Tibial artery (tissue), 4 donors: ENCODE results near the gene MFSD2A.
"Not testable (repeated sequence)": the region's sequence is repeated elsewhere in the genome, so short reads cannot be mapped to it uniquely, and the experiment has no call there.

Source experiments
- DNase-seq, 2 donors: peaks; one replicate each; pipeline ENCODE4 v3.0.0-alpha.2; 2019
- H3K27ac ChIP-seq, 2 donors: fragments of 200-600 bp; sonication (generic) in 1 of 2; 1 replicate in 1 of 2; 2 replicates in 1 of 2; pipeline ENCODE4 v1.5.1; 2018 to 2019; ENCODE audit warnings: mild to moderate bottlenecking in 1 of 2
- H3K27me3 ChIP-seq, 2 donors: fragments of 200-600 bp; sonication (generic) in 1 of 2; one replicate each; pipeline versions ENCODE4 v1.5.1 to v1.6.0; 2016 to 2019
- H3K36me3 ChIP-seq, 3 donors: fragments of 200-600 bp; sonication (generic) in 2 of 3; one replicate each; pipeline ENCODE4 v1.5.1; 2016 to 2019; ENCODE audit warnings: mild to moderate bottlenecking in 2 of 3
- H3K4me1 ChIP-seq, 4 donors: fragments of 200-600 bp; sonication (generic) in 2 of 4; 1 replicate in 3 of 4; 2 replicates in 1 of 4; pipeline ENCODE4 v1.5.1; 2016 to 2019
- H3K4me3 ChIP-seq, 2 donors: fragments of 200-600 bp; sonication (generic) in 1 of 2; 1 replicate in 1 of 2; 2 replicates in 1 of 2; pipeline ENCODE4 v1.5.1; 2018 to 2019; ENCODE audit warnings: mild to moderate bottlenecking in 2 of 2
- H3K9me3 ChIP-seq, 3 donors: fragments of 200-600 bp; sonication (generic) in 1 of 3; one replicate each; pipeline ENCODE4 v1.5.1; 2016 to 2019
- CTCF ChIP-seq, 2 experiments: fragments of 200-600 bp in 1 of 2; fragments of 450-650 bp in 1 of 2; IDR thresholded peaks; one replicate each; pipeline ENCODE4 v1.5.1; 2017 to 2019; ENCODE audit warnings: antibody characterized with exemption in 2 of 2, mild to moderate bottlenecking in 1 of 2, moderate library complexity in 1 of 2
- intact Hi-C: fragments of 100-400 bp; cut with DNase I; formaldehyde crosslinking; loops from one replicate; pipeline ENCODE4 v1.15.0; 2023; ENCODE audit warnings: low total_unique reads

Gene MFSD2A

GRCh38 chr1:39954870-39955546 is at the start of gene MFSD2A:
Gene MFSD2A, plus strand, starts transcription at chr1:39955145. Its CDS starts 148 bp downstream, at chr1:39955293.
- peaks cover 0 to 32% (median 20%) of the 10 kb centered on the region in 4 donors for H3K4me1 ChIP-seq
- no peaks in the 10 kb centered on the region for H3K36me3 ChIP-seq
- peak; percentile 90 to 95 for DNase-seq
- H3K9me3 ChIP-seq = no peaks in the 10 kb centered on the region
- H3K27me3 ChIP-seq = peaks cover 0 to 2% of the 10 kb centered on the region in 2 donors
- peak within 1 kb of the TSS; percentile 51 to 68 for H3K4me3 ChIP-seq
- peak within 1 kb of the TSS in 1 of 2 donors; percentile 48 for H3K27ac ChIP-seq
- intact Hi-C loops = no loop called here
- TF ChIP-seq CTCF (IDR thresholded peaks at IDR 0.05) = no peak

GRCh38 chr1:39905172-39905571 is 49.8 kb upstream of the MFSD2A start:
- intact Hi-C loops = no loop called here
- H3K27me3 ChIP-seq = peaks cover 5 to 38% of the 10 kb centered on the region in 2 donors
- H3K4me3 ChIP-seq = no peak overlapping the region
- no peak for TF ChIP-seq CTCF (IDR thresholded peaks at IDR 0.05)
- peaks cover 0 to 7% (median 0%) of the 10 kb centered on the region in 3 donors for H3K9me3 ChIP-seq
- no peaks in the 10 kb centered on the region for H3K36me3 ChIP-seq
- H3K27ac ChIP-seq = no peak overlapping the region
- DNase-seq = no peak
- H3K4me1 ChIP-seq = peaks cover 0 to 22% (median 19%) of the 10 kb centered on the region in 4 donors

DNA sequence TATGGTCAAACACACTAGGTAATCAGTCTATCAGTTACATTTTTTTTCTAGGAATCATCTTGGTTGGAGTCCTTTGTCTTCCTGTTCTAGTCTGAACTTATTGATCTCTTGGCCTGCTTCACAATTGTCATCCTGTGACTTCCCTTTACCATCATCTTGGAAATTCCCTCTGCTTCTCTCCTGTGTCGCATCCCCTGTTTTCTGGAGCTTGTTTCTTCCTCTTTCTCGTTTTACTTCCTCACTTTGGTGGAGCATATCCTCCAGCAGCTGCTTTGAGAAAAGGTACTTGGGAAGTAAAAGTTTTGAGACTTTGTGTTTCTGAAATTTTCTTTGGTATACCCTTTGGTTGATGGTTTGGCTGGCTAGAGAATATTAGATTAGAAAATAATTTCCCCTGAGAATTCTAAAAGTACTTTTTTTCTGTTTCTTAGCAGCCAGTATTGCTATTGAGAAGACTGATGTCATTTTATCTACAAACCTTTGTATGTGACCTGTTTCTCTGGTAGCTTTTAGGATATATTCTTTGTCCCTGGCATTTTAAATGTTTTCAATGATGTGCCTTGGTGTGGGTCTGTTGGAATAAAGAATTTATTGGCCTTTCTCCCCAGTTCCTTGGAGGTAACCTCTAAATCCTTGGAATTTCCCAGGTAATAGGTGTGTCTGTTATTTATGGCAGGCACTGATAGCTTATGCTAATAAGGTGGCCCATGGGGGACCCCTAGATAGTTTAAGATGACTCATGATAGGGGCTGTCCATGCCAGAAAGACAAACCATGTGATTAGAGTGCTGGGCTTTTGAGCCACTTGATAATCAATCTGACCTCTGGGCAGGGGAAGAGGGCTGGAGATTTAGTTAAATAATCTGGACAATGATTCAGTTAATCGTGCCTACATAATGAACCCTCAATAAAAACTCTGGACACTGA is 47.2 kb upstream of the MFSD2A start:
- intact Hi-C loops = no loop called here
- DNase-seq = no peak
- Histone ChIP-seq H3K9me3 (peaks cover 0 to 7% (median 0%) of the 10 kb centered on the region in 3 donors), H3K27me3 (peaks cover 0 to 32% of the 10 kb centered on the region in 2 donors), H3K4me1 (no peaks in the 10 kb centered on the region), H3K27ac (no peak overlapping the region), H3K36me3 (no peaks in the 10 kb centered on the region), H3K4me3 (no peak overlapping the region)
- no peak for TF ChIP-seq CTCF (IDR thresholded peaks at IDR 0.05)

DNA sequence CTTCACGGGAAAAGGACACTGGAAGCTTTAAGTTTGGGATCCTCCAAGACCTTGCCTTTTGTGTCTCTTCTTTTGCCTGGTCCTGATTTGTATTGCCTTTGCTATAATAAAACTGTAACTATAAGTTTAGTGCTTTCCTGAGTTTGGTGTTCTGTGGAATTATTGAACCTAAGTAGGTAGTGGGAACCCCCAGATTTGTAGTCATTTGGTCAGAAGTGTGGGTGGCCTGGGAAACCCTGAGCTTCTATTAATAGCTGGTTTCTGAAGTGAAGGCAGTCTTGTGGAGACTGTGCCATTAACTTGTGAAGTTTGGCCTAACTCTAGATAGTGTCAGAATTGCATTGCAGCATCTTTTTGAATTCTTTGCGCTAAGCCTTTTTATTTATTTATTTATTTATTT is 46.4 kb upstream of the MFSD2A start:
- no peak for TF ChIP-seq CTCF (IDR thresholded peaks at IDR 0.05)
- no peak overlapping the region for H3K4me3 ChIP-seq
- no peak overlapping the region for H3K27ac ChIP-seq
- H3K4me1 ChIP-seq = no peaks in the 10 kb centered on the region
- peaks cover 0 to 25% of the 10 kb centered on the region in 2 donors for H3K27me3 ChIP-seq
- H3K9me3 ChIP-seq = peaks cover 0 to 7% (median 0%) of the 10 kb centered on the region in 3 donors
- DNase-seq = no peak
- intact Hi-C loops = no loop called here
- H3K36me3 ChIP-seq = no peaks in the 10 kb centered on the region

DNA sequence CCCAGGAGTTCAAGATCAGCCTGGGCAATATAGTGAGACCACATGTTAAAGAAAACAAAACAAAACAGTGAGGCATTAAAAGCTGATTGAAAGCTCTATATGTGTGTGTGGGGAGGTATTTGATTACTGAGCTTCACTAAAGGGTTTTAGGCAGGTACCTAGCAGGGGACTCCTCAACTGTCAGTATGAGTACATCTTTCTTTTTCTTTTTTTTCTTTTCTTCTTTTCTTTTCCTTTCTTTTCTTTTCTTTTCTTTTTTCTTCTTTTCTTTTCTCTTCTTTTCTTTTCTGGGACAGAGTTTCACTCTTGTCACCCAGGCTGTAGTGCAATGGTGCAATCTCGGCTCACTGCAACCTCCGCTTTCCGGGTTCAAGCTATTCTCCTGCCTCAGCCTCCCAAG is 44.7 kb upstream of the MFSD2A start:
- no peaks in the 10 kb centered on the region for H3K36me3 ChIP-seq
- H3K9me3 ChIP-seq = peaks cover 0 to 7% (median 0%) of the 10 kb centered on the region in 3 donors
- peaks cover 0 to 20% of the 10 kb centered on the region in 2 donors for H3K27me3 ChIP-seq
- no peak for TF ChIP-seq CTCF (IDR thresholded peaks at IDR 0.05)
- no peak overlapping the region for H3K4me3 ChIP-seq
- intact Hi-C loops = no loop called here
- H3K4me1 ChIP-seq = no peaks in the 10 kb centered on the region
- DNase-seq = no peak
- no peak overlapping the region for H3K27ac ChIP-seq

DNA sequence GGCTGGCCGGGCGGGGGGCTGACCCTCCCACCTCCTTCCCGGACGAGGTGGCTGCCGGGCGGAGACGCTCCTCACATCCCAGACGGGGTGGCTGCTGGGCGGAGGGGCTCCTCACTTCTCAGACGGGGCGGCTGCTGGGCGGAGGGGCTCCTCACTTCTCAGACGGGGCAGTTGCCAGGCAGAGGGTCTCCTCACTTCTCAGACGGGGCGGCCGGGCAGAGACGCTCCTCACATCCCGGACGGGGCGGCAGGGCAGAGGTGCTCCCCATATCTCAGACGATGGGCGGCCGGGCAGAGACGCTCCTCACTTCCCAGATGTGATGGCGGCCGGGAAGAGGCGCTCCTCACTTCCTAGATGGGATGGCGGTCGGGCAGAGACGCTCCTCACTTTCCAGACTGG is 41.8 kb upstream of the MFSD2A start:
- H3K4me3 ChIP-seq, DNase-seq, H3K36me3 ChIP-seq, H3K4me1 ChIP-seq, H3K9me3 ChIP-seq, intact Hi-C loops, H3K27ac ChIP-seq: not testable (repeated sequence)
- peaks cover 0 to 20% of the 10 kb centered on the region in 2 donors for H3K27me3 ChIP-seq
